ENCODE results near the gene ZNF225.

The ZNF225 gene

DNA sequence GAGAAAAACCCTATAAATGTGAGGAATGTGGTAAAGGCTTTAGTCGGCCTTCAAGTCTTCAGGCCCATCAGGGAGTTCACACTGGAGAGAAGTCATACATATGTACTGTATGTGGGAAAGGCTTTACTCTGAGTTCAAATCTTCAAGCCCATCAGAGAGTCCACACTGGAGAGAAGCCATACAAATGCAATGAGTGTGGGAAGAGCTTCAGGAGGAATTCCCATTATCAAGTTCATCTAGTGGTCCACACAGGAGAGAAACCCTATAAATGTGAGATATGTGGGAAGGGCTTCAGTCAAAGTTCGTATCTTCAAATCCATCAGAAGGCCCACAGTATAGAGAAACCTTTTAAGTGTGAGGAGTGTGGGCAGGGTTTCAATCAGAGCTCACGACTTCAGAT is 63.4 kb downstream of the ZNF225 start:
- H3K9me3 ChIP-seq (ENCODE audit: low read length), result peaks cover 38% of the 10 kb centered on the region
- TF ChIP-seq EZH2 (IDR thresholded peaks at IDR 0.05; ENCODE audit: borderline replicate concordance, low read length), result no peak
- TF ChIP-seq, protein P1, sequence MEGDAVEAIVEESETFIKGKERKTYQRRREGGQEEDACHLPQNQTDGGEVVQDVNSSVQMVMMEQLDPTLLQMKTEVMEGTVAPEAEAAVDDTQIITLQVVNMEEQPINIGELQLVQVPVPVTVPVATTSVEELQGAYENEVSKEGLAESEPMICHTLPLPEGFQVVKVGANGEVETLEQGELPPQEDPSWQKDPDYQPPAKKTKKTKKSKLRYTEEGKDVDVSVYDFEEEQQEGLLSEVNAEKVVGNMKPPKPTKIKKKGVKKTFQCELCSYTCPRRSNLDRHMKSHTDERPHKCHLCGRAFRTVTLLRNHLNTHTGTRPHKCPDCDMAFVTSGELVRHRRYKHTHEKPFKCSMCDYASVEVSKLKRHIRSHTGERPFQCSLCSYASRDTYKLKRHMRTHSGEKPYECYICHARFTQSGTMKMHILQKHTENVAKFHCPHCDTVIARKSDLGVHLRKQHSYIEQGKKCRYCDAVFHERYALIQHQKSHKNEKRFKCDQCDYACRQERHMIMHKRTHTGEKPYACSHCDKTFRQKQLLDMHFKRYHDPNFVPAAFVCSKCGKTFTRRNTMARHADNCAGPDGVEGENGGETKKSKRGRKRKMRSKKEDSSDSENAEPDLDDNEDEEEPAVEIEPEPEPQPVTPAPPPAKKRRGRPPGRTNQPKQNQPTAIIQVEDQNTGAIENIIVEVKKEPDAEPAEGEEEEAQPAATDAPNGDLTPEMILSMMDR (IDR thresholded peaks at IDR 0.05; ENCODE audit: low read length), result no peak
- no peak overlapping the region for H3K4me3 ChIP-seq (ENCODE audit: low read depth, low read length, poor library complexity, severe bottlenecking)
- no peaks in the 10 kb centered on the region for H3K4me1 ChIP-seq (ENCODE audit: insufficient read depth, low read length, severe bottlenecking)
- no peaks in the 10 kb centered on the region for H3K27me3 ChIP-seq (ENCODE audit: insufficient read depth, low read length)
- H3F3A ChIP-seq (ENCODE audit: insufficient read depth, low read length), result no peaks in the 10 kb centered on the region
- no peak overlapping the region for H3K27ac ChIP-seq (ENCODE audit: low read depth, low read length, poor library complexity, severe bottlenecking)
- H3K4me2 ChIP-seq (ENCODE audit: low read length), result no peak overlapping the region
- peaks cover 63% of the 10 kb centered on the region for H3K36me3 ChIP-seq (ENCODE audit: insufficient read depth, low read length)
- H4K20me1 ChIP-seq (ENCODE audit: insufficient read depth, low read length), result no peaks in the 10 kb centered on the region
- H3K79me2 ChIP-seq (ENCODE audit: insufficient read depth, low read length), result no peaks in the 10 kb centered on the region
- H3K9me2 ChIP-seq (ENCODE audit: low read depth, low read length), result no peaks in the 10 kb centered on the region
- H2AFZ ChIP-seq (ENCODE audit: low read length), result no peak overlapping the region
- H3K9ac ChIP-seq (ENCODE audit: low read length), result no peak overlapping the region

DNA sequence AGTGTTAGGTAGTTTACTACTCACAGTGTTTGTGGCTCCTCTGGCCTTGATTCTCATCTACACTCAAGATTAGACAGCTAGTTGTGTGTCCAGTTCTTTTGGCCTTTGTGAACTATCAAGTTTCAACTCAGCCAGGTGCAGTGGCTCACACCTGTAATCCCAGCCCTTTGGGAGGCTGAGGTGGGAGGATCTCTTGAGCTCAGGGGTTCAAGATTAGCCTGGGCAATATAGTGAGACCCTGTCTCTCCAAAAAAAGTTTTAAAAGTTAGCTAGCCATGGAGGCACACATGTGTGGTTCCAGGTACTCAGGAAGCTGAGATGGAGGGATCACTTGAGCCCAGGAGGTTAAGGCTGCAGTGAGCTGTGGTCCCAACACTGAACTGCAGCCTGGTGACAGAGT is 67.8 kb downstream of the ZNF225 start:
- Histone ChIP-seq H3F3A (ENCODE audit: insufficient read depth, low read length) (no peaks in the 10 kb centered on the region), H3K79me2 (ENCODE audit: insufficient read depth, low read length) (no peaks in the 10 kb centered on the region), H3K27ac (ENCODE audit: low read depth, low read length, poor library complexity, severe bottlenecking) (no peak overlapping the region), H3K4me2 (ENCODE audit: low read length) (no peak overlapping the region), H3K27me3 (ENCODE audit: insufficient read depth, low read length) (no peaks in the 10 kb centered on the region), H2AFZ (ENCODE audit: low read length) (no peak overlapping the region), H3K9me2 (ENCODE audit: low read depth, low read length) (no peaks in the 10 kb centered on the region), H4K20me1 (ENCODE audit: insufficient read depth, low read length) (no peaks in the 10 kb centered on the region), H3K4me1 (ENCODE audit: insufficient read depth, low read length, severe bottlenecking) (no peaks in the 10 kb centered on the region), H3K4me3 (ENCODE audit: low read depth, low read length, poor library complexity, severe bottlenecking) (no peak overlapping the region), H3K36me3 (ENCODE audit: insufficient read depth, low read length) (peaks cover 19% of the 10 kb centered on the region), H3K9me3 (ENCODE audit: low read length) (peaks cover 20% of the 10 kb centered on the region), H3K9ac (ENCODE audit: low read length) (no peak overlapping the region)
- no peak for TF ChIP-seq EZH2 (IDR thresholded peaks at IDR 0.05; ENCODE audit: borderline replicate concordance, low read length)
- TF ChIP-seq, protein P1 (IDR thresholded peaks at IDR 0.05; ENCODE audit: low read length), result no peak

DNA sequence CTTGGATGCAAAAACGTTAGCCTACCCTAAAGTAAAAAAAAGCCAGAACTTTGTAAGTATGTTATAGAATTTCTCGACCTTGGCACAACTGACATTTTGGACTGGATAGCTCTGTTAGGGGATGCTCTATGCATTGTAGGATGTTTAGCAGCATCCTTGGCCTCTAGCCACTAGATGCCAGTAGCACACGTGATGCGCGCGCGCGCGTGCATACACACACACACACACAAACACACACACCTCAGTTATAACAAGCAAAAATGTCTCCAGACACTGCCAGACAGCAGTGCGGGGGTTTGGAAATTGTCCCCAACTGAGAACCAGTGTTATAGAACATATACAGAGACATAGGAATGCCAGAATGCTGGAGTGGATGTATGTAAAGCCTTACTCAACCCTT is 68.9 kb downstream of the ZNF225 start:
- no peak overlapping the region for H3K9ac ChIP-seq (ENCODE audit: low read length)
- H3K4me3 ChIP-seq (ENCODE audit: low read depth, low read length, poor library complexity, severe bottlenecking), result no peak overlapping the region
- no peaks in the 10 kb centered on the region for H3K79me2 ChIP-seq (ENCODE audit: insufficient read depth, low read length)
- H3K4me1 ChIP-seq (ENCODE audit: insufficient read depth, low read length, severe bottlenecking), result no peaks in the 10 kb centered on the region
- H3K27me3 ChIP-seq (ENCODE audit: insufficient read depth, low read length), result no peaks in the 10 kb centered on the region
- H4K20me1 ChIP-seq (ENCODE audit: insufficient read depth, low read length), result no peaks in the 10 kb centered on the region
- H3K36me3 ChIP-seq (ENCODE audit: insufficient read depth, low read length), result peaks cover 7% of the 10 kb centered on the region
- H3K4me2 ChIP-seq (ENCODE audit: low read length), result no peak overlapping the region
- TF ChIP-seq, protein P1 (IDR thresholded peaks at IDR 0.05; ENCODE audit: low read length), result no peak
- no peak for TF ChIP-seq EZH2 (IDR thresholded peaks at IDR 0.05; ENCODE audit: borderline replicate concordance, low read length)
- H2AFZ ChIP-seq (ENCODE audit: low read length), result no peak overlapping the region
- H3K9me2 ChIP-seq (ENCODE audit: low read depth, low read length), result no peaks in the 10 kb centered on the region; the same call in 1 of the 2 replicates
- no peak overlapping the region for H3K27ac ChIP-seq (ENCODE audit: low read depth, low read length, poor library complexity, severe bottlenecking)
- H3F3A ChIP-seq (ENCODE audit: insufficient read depth, low read length), result no peaks in the 10 kb centered on the region
- H3K9me3 ChIP-seq (ENCODE audit: low read length), result peaks cover 9% of the 10 kb centered on the region; the same call in 1 of the 2 replicates
